Caco-2 (cell line): ENCODE data around the gene DYRK1A. TPM values are rescaled to one million over a fixed set of nuclear protein-coding genes. Genes with fewer than 3 reads are reported as not detected.

Experiments
- BruUV-seq: library from RNA; stranded (reverse); fragments of 400-500 nt; replicated peaks from 2 replicates; lab custom pipeline; 2021; lab: Mats Ljungman, UMichigan
- CTCF ChIA-PET: fragments of 300-600 bp; sonication (Branson Sonifier 250); formaldehyde crosslinking; loops from one replicate; lab custom pipeline; 2022; ENCODE audit warnings: antibody characterized with exemption; lab: Charles Lee
- POLR2A ChIA-PET: fragments of 300-600 bp; sonication (Branson Sonifier 250); formaldehyde crosslinking; loops from one replicate; lab custom pipeline; 2022; ENCODE audit warnings: antibody characterized with exemption; lab: Charles Lee
- DNase-seq, 2 experiments: peaks; one replicate each; pipeline versions ENCODE4 v3.0.0 to v3.0.0-alpha.2; 2020 to 2022
- H3K27me3 ChIP-seq: replicated peaks from 2 replicates; pipeline ENCODE4 v1.6.0; 2011; ENCODE audit warnings: low read length; ENCODE audit not compliant: control insufficient read depth, insufficient read depth
- H3K36me3 ChIP-seq: 2 replicates; pipeline ENCODE4 v1.5.1; 2011; ENCODE audit warnings: low read length; ENCODE audit not compliant: control insufficient read depth, insufficient read depth
- H3K4me1 ChIP-seq: fragments of 250-450 bp; sonication (Bioruptor Pico); 2 replicates; pipeline ENCODE4 v1.5.1; 2020; ENCODE audit warnings: mild to moderate bottlenecking
- H3K4me3 ChIP-seq: 2 replicates; pipeline ENCODE4 v1.5.1; 2011; ENCODE audit warnings: low read depth, mild to moderate bottlenecking, control low read depth, low read length
- H3K9me3 ChIP-seq: fragments of 250-450 bp; sonication (Bioruptor Pico); 2 replicates; pipeline ENCODE4 v1.5.1; 2020; ENCODE audit warnings: mild to moderate bottlenecking, moderate library complexity
- H3K27ac Mint-ChIP-seq: one replicate; pipeline ENCODE4 v1.8.0; 2022; ENCODE audit warnings: mixed read lengths; ENCODE audit not compliant: unreplicated experiment
- H3K27me3 Mint-ChIP-seq: one replicate; pipeline ENCODE4 v1.8.0; 2022; ENCODE audit warnings: mixed read lengths; ENCODE audit not compliant: insufficient read depth, unreplicated experiment
- H3K36me3 Mint-ChIP-seq: one replicate; pipeline ENCODE4 v1.8.0; 2022; ENCODE audit warnings: mild to moderate bottlenecking, mixed read lengths; ENCODE audit not compliant: insufficient read depth, unreplicated experiment
- H3K4me1 Mint-ChIP-seq: one replicate; pipeline ENCODE4 v1.8.0; 2022; ENCODE audit warnings: low read depth, mixed read lengths; ENCODE audit not compliant: unreplicated experiment
- H3K4me3 Mint-ChIP-seq: one replicate; pipeline ENCODE4 v1.8.0; 2022; ENCODE audit warnings: mild to moderate bottlenecking, moderate library complexity, mixed read lengths; ENCODE audit not compliant: unreplicated experiment
- H3K9me3 Mint-ChIP-seq: one replicate; pipeline ENCODE4 v1.8.0; 2022; ENCODE audit warnings: mixed read lengths; ENCODE audit not compliant: unreplicated experiment
- intact Hi-C: fragments of 100-400 bp; cut with micrococcal nuclease; formaldehyde crosslinking; loops from one replicate; pipeline ENCODE4 v1.10.0; 2022; ENCODE audit not compliant: unreplicated experiment
- total RNA-seq: library from RNA; stranded (reverse); gene quantifications from 2 replicates; pipeline ENCODE4 v1.2.3, GENCODE V29; 2022
- TF ChIP-seq, protein P1 (sequence below), 2 experiments: fragments of 200-600 bp in 1 of 2; IDR thresholded peaks; 1 replicate in 1 of 2; 2 replicates in 1 of 2; pipeline versions ENCODE4 v1.5.1 to v1.8.0; 2011 to 2022; ENCODE audit warnings: antibody characterized with exemption in 1 of 2, control low read depth in 1 of 2, inconsistent platforms in 1 of 2, low read depth in 1 of 2, low read length in 1 of 2, mild to moderate bottlenecking in 1 of 2, moderate library complexity in 1 of 2; ENCODE audit not compliant: insufficient read depth in 1 of 2, severe bottlenecking in 1 of 2, unreplicated experiment in 1 of 2

The DYRK1A gene
- total RNA-seq, 1 experiment from 2014 or later = 50.9 TPM

DNA sequence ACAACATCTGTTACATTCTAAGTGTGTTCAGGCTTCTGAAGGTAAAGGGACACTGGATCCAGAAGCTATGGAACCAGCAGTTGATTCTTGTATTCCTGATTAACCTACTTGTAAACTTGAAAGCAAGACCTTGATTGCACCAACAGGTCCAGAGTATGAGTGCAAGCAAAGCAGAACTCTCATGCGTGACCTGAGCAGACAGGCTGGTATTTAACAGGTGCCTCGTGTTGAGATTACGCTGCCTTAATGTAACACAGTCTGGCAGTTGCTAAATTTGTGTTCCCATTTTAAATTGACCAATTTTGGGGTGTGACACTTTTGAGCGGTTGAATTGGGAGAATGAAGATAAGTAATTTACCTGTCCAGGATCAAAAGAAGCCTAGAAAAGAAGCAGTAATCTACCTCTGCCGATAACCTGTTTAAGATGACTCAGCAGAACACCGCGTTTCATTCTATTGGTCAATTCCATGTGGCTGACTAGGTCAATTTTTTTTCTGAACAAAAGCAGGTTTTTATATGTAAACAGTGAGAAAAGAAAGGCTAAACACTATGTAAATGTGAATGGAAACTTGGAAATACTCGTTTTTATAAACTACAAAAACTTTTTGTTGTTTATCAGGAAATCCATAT is 147.6 kb downstream of the DYRK1A start:
- Mint-ChIP-seq H3K27me3 (no peaks in the 10 kb centered on the region), H3K27ac (no peak overlapping the region), H3K4me3 (no peak overlapping the region), H3K36me3 (peaks cover 85% of the 10 kb centered on the region), H3K9me3 (no peaks in the 10 kb centered on the region), H3K4me1 (no peaks in the 10 kb centered on the region)
- Histone ChIP-seq H3K4me1 (no peaks in the 10 kb centered on the region), H3K4me3 (no peak overlapping the region), H3K9me3 (no peaks in the 10 kb centered on the region), H3K27me3 (no peaks in the 10 kb centered on the region), H3K36me3 (no peaks in the 10 kb centered on the region; the same call in 1 of the 2 replicates)
- intact Hi-C loops = no loop called here
- CTCF ChIA-PET = no interaction called here
- no peak for DNase-seq
- TF ChIP-seq, protein P1, sequence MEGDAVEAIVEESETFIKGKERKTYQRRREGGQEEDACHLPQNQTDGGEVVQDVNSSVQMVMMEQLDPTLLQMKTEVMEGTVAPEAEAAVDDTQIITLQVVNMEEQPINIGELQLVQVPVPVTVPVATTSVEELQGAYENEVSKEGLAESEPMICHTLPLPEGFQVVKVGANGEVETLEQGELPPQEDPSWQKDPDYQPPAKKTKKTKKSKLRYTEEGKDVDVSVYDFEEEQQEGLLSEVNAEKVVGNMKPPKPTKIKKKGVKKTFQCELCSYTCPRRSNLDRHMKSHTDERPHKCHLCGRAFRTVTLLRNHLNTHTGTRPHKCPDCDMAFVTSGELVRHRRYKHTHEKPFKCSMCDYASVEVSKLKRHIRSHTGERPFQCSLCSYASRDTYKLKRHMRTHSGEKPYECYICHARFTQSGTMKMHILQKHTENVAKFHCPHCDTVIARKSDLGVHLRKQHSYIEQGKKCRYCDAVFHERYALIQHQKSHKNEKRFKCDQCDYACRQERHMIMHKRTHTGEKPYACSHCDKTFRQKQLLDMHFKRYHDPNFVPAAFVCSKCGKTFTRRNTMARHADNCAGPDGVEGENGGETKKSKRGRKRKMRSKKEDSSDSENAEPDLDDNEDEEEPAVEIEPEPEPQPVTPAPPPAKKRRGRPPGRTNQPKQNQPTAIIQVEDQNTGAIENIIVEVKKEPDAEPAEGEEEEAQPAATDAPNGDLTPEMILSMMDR (IDR thresholded peaks at IDR 0.05; ENCODE audit: insufficient read depth in 1 of 2, low read depth in 1 of 2, low read length in 1 of 2, severe bottlenecking in 1 of 2, unreplicated experiment in 1 of 2) = no peak
- no TSS peak for BruUV-seq
- POLR2A ChIA-PET = interaction anchor here (0.6 kb wide), 1 partner anchor 56 kb away, joined by 9 read pairs; no protein-coding TSS in a partner anchor

DNA sequence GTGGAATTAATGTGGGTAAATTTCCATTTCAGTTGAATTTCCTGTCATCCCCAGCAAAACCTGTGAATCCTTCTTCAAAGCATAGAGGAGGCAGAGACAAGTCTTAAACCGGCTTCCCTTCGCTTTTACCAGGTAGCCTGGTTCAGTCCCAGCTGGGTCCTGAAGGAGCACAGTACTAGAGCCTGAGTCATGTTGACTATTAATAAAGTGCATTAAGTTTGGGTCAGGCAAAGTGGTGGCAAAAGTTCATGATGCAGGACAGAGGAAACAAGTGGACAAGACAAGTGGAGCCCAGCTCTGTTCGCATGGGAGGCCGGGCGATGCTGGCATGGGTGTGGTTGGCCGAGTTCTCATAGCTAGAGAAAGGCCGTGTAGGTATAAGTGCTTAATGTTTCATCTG is 150.4 kb downstream of the DYRK1A start:
- Mint-ChIP-seq H3K9me3 (no peaks in the 10 kb centered on the region), H3K27me3 (no peaks in the 10 kb centered on the region), H3K27ac (no peak overlapping the region), H3K36me3 (peaks cover 93% of the 10 kb centered on the region), H3K4me1 (no peaks in the 10 kb centered on the region), H3K4me3 (no peak overlapping the region)
- Histone ChIP-seq H3K9me3 (no peaks in the 10 kb centered on the region), H3K27me3 (no peaks in the 10 kb centered on the region), H3K4me1 (no peaks in the 10 kb centered on the region), H3K4me3 (no peak overlapping the region), H3K36me3 (no peaks in the 10 kb centered on the region; the same call in 1 of the 2 replicates)
- CTCF ChIA-PET = no interaction called here
- no TSS peak for BruUV-seq
- POLR2A ChIA-PET = no interaction called here
- TF ChIP-seq, protein P1 (IDR thresholded peaks at IDR 0.05; ENCODE audit: insufficient read depth in 1 of 2, low read depth in 1 of 2, low read length in 1 of 2, severe bottlenecking in 1 of 2, unreplicated experiment in 1 of 2) = no peak
- DNase-seq = no peak
- intact Hi-C loops = no loop called here

DNA sequence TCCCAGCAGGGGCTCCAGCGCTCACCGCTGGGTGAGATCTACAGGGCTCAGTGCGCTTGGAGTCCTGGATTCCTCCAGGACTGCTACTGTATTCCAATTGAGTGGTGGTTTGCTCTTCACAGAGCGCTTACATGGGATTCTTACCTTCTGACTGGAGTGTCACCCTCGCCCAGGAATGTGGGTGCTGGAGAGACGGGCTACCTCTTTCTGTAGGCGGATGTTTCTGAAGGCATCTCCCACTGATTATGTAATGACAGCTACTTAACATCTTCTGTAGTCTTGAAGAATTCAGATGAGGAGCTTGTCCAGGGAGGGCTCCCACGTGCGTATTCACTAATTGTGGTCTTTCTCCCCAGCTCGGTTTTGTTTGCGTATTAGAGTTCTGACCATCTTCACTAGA is 154.2 kb downstream of the DYRK1A start:
- no TSS peak for BruUV-seq
- no peaks in the 10 kb centered on the region; the same call in 1 of the 2 replicates for H3K36me3 ChIP-seq
- intact Hi-C loops = no loop called here
- Mint-ChIP-seq H3K27ac (peak overlapping the region; percentile 40), H3K4me3 (no peak overlapping the region), H3K9me3 (no peaks in the 10 kb centered on the region), H3K36me3 (peaks cover 69% of the 10 kb centered on the region), H3K4me1 (no peaks in the 10 kb centered on the region), H3K27me3 (no peaks in the 10 kb centered on the region)
- H3K4me3 ChIP-seq = no peak overlapping the region
- no peak for DNase-seq
- TF ChIP-seq, protein P1 (IDR thresholded peaks at IDR 0.05; ENCODE audit: insufficient read depth in 1 of 2, low read depth in 1 of 2, low read length in 1 of 2, severe bottlenecking in 1 of 2, unreplicated experiment in 1 of 2) = no peak
- CTCF ChIA-PET = no interaction called here
- no peaks in the 10 kb centered on the region for H3K27me3 ChIP-seq
- no peaks in the 10 kb centered on the region for H3K9me3 ChIP-seq
- no peaks in the 10 kb centered on the region for H3K4me1 ChIP-seq
- POLR2A ChIA-PET = no interaction called here
